ENCODE results near the gene SDK1.

DNA sequence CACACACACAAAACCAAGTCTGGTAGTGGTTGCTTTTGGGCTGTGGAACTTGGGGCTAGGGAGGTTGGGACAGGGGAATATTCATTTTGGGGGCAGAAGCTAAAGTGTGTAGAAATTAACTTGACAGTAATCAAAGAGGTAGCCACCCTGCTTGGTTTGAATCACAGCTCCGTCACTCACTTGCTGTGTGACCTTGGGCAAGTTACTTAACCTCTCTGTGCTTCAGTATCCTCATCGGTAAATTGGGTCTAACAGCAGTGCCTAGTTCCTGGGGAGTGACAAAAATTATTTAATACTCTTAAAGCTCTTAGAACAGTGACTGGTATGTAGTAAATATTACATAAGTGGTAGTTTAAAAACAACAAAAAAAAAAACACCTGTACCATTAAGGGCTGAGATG is 489.8 kb downstream of the SDK1 start:
- no peak for TF ChIP-seq POLR2A (IDR thresholded peaks at IDR 0.05)
- TF ChIP-seq, protein P1, sequence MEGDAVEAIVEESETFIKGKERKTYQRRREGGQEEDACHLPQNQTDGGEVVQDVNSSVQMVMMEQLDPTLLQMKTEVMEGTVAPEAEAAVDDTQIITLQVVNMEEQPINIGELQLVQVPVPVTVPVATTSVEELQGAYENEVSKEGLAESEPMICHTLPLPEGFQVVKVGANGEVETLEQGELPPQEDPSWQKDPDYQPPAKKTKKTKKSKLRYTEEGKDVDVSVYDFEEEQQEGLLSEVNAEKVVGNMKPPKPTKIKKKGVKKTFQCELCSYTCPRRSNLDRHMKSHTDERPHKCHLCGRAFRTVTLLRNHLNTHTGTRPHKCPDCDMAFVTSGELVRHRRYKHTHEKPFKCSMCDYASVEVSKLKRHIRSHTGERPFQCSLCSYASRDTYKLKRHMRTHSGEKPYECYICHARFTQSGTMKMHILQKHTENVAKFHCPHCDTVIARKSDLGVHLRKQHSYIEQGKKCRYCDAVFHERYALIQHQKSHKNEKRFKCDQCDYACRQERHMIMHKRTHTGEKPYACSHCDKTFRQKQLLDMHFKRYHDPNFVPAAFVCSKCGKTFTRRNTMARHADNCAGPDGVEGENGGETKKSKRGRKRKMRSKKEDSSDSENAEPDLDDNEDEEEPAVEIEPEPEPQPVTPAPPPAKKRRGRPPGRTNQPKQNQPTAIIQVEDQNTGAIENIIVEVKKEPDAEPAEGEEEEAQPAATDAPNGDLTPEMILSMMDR (IDR thresholded peaks at IDR 0.05): no peak

Measured in body of pancreas (tissue), 4 donors.